M059J (cell line): ENCODE data around the gene KCNQ1. TPM values are rescaled to one million over a fixed set of nuclear protein-coding genes. Genes with fewer than 3 reads are reported as not detected.
A peak's percentile ranks its signal among the peaks of the same experiment; 100 is the strongest.

Source experiments
- DNase-seq: peaks from one replicate; pipeline ENCODE4 v3.0.0-alpha.2; 2012; ENCODE audit warnings: low read depth
- total RNA-seq: library from RNA; depleted of rRNA; stranded (reverse); fragments of >200 nt; shearing (Covaris generic); gene quantifications from 2 replicates; pipeline ENCODE4 v1.2.3, GENCODE V29; 2014

The KCNQ1 gene
- total RNA-seq, 1 experiment from 2014 or later = not detected

DNA sequence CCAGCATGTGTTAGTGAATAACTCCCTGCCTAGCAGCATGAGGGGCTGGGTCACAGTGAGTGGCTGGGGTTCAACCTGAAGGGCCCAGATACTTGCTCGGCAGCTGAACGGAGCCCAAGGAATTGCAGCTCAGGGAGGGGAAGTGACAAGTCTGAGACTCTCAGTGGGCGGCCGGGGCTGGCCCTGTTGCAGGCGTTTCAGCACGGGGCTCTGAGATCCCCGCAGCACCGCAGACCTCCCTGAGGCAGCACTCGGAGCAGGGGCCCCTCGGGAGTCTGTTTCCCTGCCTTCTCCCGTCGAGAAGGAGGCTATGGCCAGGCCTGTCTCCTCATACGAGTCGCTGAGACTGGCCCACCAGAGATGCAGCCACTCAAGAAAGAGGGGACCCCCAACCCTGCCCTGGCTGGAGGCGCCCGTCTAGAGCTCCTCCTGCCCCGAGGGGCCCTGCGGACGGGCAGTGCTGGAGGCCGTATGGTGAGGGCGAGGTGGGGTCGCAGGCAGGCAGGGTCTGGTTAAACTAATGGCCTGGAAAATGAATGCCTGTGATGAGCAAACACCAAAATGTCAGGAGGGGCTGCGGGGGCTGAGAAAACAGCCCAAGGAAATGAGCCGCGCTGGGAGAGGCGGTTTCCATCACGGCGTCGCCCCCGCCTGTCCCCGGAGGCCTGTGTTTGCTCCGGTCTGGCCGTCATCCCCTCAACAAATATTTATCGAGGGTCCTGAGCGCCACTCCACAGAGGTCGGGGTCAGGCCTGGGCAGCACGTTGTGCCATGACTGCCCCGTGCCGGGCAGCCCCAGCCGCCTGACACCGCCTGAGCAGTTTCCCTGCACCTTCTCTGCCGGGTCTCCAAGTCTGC lies 35.0 kb upstream of the KCNQ1 start:
- no peak for DNase-seq

DNA sequence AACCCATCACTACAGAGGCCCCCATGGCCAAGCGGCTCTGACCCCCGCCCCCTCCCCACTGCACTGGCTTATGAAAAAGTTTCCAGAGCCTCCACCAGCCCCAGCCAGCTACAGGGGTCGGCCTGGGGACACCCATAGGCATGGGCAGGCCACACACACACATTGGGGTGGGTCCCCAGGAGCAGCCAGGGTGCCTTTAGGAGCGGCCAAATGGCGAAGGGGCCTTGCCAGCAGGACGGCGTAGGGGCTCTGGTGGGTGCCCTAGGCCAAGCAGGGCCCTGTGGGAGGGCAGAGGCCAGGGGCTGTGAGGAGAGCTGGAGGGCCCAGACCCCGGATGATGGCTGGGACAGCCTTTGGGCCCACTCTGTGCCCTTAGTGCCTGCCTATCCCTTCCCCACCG lies 34.2 kb upstream of the KCNQ1 start:
- no peak for DNase-seq

DNA sequence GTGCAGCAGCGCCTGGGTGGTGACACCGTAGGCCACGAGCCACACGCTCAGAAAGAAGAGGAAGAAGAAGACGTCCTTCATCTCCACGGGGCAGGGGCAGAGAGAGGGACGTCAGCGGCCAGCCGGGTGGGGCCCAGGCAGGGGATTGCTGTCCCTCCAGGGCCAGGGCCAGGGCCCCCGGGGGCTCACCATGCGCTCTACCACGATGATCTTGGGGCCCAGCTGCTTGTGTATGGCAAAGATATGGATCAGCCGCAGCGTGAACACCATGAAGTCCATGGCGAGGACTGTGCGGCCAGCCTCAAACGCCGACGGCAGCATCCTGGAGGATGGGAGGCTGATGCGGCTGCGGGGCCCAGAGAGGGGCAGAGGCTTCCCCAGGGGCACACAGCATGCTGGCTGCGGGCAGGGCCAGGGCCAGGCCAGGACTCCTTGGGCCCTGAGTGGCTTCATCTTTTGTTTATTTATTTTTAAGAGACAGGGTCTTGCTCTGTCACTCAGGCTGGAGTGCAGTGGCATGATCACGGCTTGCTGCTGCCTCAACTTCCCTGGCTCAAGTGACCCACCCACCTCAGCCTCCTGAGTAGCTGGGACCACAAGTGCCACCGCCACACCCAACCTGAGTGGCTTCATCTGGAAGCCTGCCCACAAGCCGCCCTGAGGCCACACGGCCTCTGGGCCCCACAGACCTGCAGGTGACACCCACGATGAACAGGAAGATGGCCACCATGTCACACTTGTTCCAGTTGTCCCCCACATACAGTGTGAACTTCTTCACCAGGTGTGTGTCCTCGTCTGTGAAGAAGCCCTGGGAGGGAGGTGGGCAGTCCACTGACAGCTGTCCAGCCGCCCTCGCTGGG lies 33.1 kb upstream of the KCNQ1 start:
- no peak for DNase-seq

DNA sequence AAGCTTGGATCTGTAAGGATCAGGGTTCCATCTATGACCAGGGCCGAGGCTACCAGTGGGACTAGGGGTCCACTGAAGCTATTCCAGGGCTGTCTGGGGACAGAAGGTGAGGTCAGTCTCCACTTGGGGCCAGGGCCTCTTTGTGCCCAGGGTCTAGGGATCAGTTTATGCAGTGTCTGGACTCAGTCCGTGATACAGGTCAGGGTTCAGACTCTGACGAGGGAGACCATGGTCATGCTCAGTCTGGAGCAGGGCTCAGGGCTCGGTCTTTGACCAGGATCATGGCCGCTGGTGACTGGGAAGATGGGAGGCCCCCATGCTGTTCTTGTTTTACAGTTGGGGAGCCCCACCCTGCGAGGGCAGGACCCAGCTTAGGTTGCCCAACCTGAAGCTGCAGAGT lies 32.5 kb upstream of the KCNQ1 start:
- no peak for DNase-seq

GRCh38 chr11:2413742-2414579 lies 30.8 kb upstream of the KCNQ1 start:
- DNase-seq = no peak

DNA sequence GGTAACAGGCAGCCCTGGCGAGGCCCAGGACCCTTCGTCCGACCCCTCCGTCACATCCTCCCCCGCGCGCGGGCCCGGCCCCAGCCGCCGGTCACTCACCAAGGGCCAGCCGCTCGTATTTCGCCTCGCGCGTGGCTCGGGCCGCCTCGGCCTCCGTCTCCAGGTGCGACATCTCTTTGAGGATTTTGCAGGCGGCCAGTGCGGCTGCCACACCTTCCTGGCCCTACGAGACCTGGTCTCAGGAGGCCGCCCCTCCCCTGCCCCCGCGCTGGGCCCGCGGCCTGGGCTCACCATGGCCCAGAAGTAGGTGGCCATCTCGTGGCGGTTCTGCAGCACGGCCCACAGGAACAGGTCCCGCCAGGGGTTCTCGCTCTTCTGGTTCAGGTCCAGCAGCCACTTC lies 30.2 kb upstream of the KCNQ1 start:
- no peak for DNase-seq

DNA sequence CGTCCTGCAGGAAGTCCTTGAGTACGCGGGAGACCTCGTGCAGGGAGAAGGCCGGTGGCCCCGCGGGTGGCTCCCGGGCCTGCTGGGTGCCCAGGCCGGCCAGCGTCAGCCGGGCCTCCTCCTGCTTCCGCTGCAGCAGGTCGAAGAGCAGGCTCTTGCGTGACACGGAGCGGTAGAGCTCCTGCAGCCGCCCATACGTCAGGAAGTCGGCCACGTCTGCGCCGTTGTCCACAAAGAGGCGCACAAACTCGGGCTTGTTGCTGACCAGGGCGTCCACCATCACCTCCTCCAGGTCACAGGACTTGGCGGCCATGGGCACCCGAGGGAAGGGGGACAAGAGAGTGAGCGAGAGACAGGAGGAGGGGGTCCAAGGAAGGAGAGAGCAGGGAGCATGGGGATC lies 29.6 kb upstream of the KCNQ1 start:
- no peak for DNase-seq

DNA sequence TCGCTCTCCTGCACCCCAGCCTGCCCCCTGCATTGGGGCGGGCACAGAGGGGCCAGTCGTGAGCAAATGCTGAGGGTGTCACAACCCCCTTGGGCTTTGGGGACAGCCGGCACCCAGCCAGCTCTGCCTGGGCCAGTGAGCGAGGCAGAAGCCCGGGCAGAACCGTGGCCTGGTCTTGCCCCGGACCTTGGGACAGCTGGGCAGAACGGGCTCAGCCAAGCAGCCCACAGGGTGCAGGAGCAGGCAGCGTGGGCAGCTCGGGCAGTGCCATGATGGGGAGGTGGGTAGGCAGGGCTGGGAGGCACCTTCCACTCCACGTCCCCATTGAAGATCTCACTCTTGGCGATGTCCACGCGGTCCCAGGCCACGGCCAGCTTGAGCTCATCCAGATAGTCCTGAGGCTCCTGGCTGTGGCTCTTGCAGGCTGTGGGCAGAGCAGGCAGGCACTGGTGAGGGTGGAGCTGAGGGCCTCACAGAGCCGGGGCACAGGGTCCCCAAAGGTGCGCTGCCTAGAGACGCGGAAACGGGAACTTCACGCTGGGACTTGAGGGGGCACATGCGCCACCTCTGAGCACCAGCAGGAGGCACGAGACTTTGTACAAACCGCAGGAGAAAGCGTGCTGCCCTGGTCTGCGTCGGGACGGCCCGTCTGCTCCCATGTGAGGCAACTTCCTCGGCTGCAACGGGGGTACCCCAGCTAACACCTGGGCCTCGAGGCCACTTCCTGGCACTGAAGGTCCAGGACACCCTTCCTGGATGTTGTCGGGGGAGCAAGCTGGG lies 29.0 kb upstream of the KCNQ1 start:
- DNase-seq = no peak

DNA sequence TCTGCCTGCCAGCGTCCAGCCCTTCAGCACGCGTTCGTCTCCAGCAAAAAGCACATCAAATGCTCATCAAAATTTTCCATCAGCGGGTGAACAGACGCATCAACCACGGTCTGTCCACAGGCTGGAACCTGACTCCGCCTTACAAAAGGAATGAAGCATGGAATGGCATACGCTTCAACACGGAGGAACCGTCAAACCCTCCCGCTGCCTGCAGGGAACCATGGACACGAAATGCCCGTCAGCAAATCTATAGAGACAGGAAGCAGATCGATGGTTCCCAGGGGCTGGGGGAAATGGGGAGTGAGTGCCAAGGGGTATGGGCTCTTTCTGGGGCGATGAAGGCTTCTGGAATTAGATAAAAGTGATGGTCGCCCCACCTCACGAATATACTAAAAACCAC lies 28.0 kb upstream of the KCNQ1 start:
- no peak for DNase-seq

- DNase-seq = no peak
These were observed 26.7 kb upstream of the KCNQ1 start for GRCh38 chr11:2417856-2418692.

GRCh38 chr11:2418693-2419360 lies 26.0 kb upstream of the KCNQ1 start:
- DNase-seq = no peak

DNA sequence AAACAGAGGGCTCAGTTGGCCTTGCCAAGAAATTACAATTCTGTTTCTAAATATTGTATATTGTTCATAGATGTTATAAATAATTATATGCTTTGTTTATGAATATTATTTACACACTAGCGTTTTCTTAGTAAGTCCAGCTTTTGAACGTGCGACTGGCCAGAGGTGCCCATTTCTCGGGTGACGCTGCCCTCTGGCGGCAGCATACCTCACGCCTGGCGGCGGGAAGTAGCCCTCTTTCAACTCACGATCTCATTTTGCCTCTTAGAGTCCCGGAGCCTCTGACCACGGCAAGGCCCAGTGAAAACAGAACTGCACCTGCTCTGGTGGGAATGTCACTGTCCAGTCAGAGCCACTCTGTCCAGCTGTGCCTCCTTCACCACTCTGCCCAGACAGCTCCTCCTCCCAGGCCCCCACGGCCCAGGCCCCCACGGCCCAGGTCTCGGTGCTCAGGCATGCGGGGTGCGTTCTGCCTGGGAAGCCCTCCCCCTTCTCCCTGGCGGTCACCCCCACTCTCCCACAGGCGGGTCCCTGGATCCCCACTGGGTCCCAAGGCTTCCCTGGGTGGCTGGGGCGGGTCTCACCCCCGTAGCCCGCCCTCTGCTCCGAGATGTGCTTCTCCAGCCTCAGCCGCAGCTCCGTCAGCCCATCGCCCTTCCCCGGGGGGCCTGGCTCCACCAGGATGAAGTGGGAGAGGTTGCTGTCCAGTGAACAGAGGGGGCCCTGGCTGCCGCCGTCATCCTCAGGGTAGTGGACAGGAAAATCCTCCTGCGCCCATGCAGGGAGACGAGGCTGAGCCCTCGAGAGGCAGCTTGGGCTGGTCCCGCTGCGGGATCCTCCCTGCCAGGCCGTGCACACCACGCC lies 24.9 kb upstream of the KCNQ1 start:
- DNase-seq = peak; percentile 64

DNA sequence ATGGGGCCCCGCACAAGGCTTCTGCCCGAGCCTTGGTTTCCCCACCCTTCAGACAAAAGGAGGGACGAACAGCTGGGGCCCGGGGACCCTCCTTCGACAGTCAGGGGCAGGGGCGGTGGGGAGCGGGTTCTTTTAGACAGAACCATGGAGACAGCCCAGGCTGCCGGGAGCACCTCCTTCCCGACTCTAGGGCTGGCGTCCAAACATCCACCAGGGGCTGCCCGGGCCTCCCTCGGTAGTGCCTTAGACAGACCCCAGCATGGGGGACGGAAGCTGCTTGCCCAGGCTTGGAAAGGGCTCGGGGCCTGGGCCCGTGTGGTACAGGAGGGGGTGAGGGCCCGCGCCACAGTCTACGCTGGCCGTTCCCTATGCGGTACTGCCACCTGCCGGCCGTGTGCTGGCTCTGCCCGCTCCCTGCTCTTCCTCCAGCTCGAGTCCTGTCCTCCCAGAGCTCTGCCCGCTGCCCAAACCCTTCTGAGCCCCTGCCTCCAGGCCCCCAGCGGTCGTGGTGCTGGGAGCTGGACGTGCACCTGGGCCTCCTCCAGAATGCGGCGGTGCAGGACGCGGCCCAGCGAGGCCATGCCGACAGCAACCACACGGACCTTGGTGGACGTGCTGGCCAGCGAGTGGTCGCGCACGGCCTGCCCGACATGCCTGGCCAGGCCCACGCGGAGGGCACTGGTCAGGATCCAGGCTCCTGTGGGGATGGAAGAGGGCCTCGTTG lies 24.1 kb upstream of the KCNQ1 start:
- peak; percentile 62 for DNase-seq

GRCh38 chr11:2421226-2421994 lies 23.4 kb upstream of the KCNQ1 start:
- DNase-seq = no peak

GRCh38 chr11:2421996-2422395 lies 22.8 kb upstream of the KCNQ1 start:
- DNase-seq = no peak

DNA sequence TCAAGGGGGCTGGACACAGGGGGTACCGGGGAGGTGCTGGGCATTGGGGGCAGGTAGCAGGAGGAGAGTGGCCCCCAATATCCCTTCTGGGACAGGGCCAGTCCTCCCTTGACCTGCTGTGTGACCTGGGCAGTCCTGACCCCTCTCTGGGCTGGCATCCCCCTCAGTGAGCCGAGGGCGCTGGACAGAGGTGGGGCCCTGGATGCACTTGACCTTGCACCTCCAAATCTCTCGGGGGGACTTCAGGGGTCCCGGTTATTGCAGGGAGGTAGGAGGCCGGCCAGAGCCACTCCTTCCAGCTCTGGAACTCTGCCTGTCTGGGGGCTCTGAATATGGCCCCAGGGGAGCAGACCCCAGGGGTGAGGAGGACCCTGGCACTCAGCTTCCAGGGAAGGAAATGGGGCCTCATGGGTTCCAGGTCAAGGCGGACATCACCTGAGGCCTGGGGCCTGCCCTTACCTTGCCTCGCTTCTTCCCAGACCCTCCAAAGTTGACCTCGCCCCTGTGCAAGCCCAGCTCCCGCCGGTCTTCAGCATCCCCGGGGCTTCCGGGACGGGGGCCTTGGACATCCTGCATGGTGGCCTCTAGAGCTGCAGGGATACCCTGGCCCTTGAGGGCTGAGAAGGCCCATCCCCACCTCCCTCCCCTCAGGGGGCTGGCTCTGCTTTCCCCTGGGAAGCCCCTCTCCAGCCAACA lies 22.2 kb upstream of the KCNQ1 start:
- no peak for DNase-seq
